GM13977 (cell line): Measurements from ENCODE around the gene APPBP2.
"Not testable (repeated sequence)": the region's sequence is repeated elsewhere in the genome, so short reads cannot be mapped to it uniquely, and the experiment has no call there.

Experiments used
- DNase-seq: peaks from one replicate; pipeline ENCODE4 v3.0.0; 2012; ENCODE audit warnings: low spot score
- CTCF ChIP-seq: IDR thresholded peaks from 2 replicates; pipeline ENCODE4 v1.5.1; 2012; ENCODE audit warnings: mild to moderate bottlenecking, control low read depth; ENCODE audit not compliant: insufficient read depth; ENCODE audit errors: extremely low read depth, missing control alignments
- in situ Hi-C: fragments of 300-500 bp; cut with MboI; formaldehyde crosslinking; loops from one replicate; pipeline ENCODE4 v1.12.0; 2022; ENCODE audit warnings: low sequenced_read_pairs, low pct_unique_long_range_greater_than_20kb, mixed read lengths, inconsistent platforms; ENCODE audit not compliant: unreplicated experiment

Gene APPBP2

GRCh38 chr17:60525328-60525684 is 736 bp downstream of the APPBP2 start:
- no peak for DNase-seq
- TF ChIP-seq CTCF = no peak
- in situ Hi-C loops = no loop called here

- no peak for DNase-seq
- TF ChIP-seq CTCF = no peak
- in situ Hi-C loops = no loop called here
These were observed 1.3 kb downstream of the APPBP2 start for GRCh38 chr17:60524463-60525327.

- in situ Hi-C loops = no loop called here
- DNase-seq = no peak
- no peak for TF ChIP-seq CTCF
These were observed 2.2 kb downstream of the APPBP2 start for GRCh38 chr17:60523822-60524221.

- in situ Hi-C loops = no loop called here
- TF ChIP-seq CTCF = no peak
- DNase-seq = no peak
These were observed 3.0 kb downstream of the APPBP2 start for GRCh38 chr17:60522889-60523626.

GRCh38 chr17:60519795-60520194 is 6.2 kb downstream of the APPBP2 start:
- no peak for TF ChIP-seq CTCF
- in situ Hi-C loops = no loop called here
- no peak for DNase-seq

- in situ Hi-C loops, DNase-seq: not testable (repeated sequence)
These were observed 10.4 kb downstream of the APPBP2 start for GRCh38 chr17:60515683-60516082.

GRCh38 chr17:60515199-60515598 is 10.8 kb downstream of the APPBP2 start:
- in situ Hi-C loops, DNase-seq: not testable (repeated sequence)

- DNase-seq = no peak
- in situ Hi-C loops = no loop called here
- no peak for TF ChIP-seq CTCF
These were observed 11.5 kb downstream of the APPBP2 start for GRCh38 chr17:60514500-60514899.
